ENCODE measurements around the gene SDK2.

GRCh38 chr17:73386561-73386960 lies 257.7 kb downstream of the SDK2 start:
- no peak for TF ChIP-seq CTBP2 (IDR thresholded peaks at IDR 0.05; ENCODE audit: borderline replicate concordance, insufficient read depth, insufficient read length, low read length)
- TF ChIP-seq MAX (IDR thresholded peaks at IDR 0.05), result no peak
- no peak for TF ChIP-seq CTCF (IDR thresholded peaks at IDR 0.05; ENCODE audit: control extremely low read depth in 1 of 3, insufficient read depth in 1 of 3, low read depth in 1 of 3, low read length in 3 of 3)
- no peak for TF ChIP-seq CHD2 (IDR thresholded peaks at IDR 0.05; ENCODE audit: low read length)
- TF ChIP-seq POLR2AphosphoS5 (IDR thresholded peaks at IDR 0.05; ENCODE audit: low read depth, low read length), result no peak
- no peak for TF ChIP-seq RXRA (IDR thresholded peaks at IDR 0.05; ENCODE audit: insufficient read depth, low read depth, low read length)
- no peak for TF ChIP-seq POLR2A (IDR thresholded peaks at IDR 0.05; ENCODE audit: control extremely low read depth in 1 of 2, low read depth in 2 of 2, low read length in 2 of 2)
- no peak for TF ChIP-seq JUND (IDR thresholded peaks at IDR 0.05; ENCODE audit: low read length)
- no peak for TF ChIP-seq EZH2 (IDR thresholded peaks at IDR 0.05; ENCODE audit: low read depth, low read length, severe bottlenecking)
- TF ChIP-seq TBP (IDR thresholded peaks at IDR 0.05; ENCODE audit: low read depth, low read length), result no peak
- no peak for TF ChIP-seq TEAD4 (IDR thresholded peaks at IDR 0.05; ENCODE audit: low read depth, low read length)
- no peak for TF ChIP-seq CEBPB (IDR thresholded peaks at IDR 0.05; ENCODE audit: low read depth, low read length)
- TF ChIP-seq FOSL1 (IDR thresholded peaks at IDR 0.05; ENCODE audit: insufficient read depth, low read depth, low read length), result no peak
